Urinary bladder (tissue), 4 donors: Measurements from ENCODE around the gene SORCS2. TPM values are rescaled to one million over a fixed set of nuclear protein-coding genes. Genes with fewer than 3 reads are reported as not detected.

Source experiments
- DNase-seq: peaks from one replicate; pipeline ENCODE4 v3.0.0-alpha.2; 2015; ENCODE audit errors: extremely low spot score
- H3K27ac ChIP-seq: one replicate; pipeline ENCODE4 v1.5.1; 2013; ENCODE audit warnings: low read depth, mild to moderate bottlenecking, moderate library complexity
- H3K36me3 ChIP-seq: one replicate; pipeline ENCODE4 v1.6.1; 2013; ENCODE audit warnings: mild to moderate bottlenecking, moderate library complexity; ENCODE audit not compliant: insufficient read depth
- H3K4me1 ChIP-seq: one replicate; pipeline ENCODE4 v1.6.1; 2013; ENCODE audit warnings: mild to moderate bottlenecking, moderate library complexity; ENCODE audit not compliant: insufficient read depth
- H3K4me3 ChIP-seq: one replicate; pipeline ENCODE4 v1.5.1; 2013; ENCODE audit warnings: low read depth, low read length
- WGBS: extraction: QIAGEN DNeasy Blood & Tissue Kit; methylation state at CpG from one replicate; pipeline ENCODE4 v1.1.7; 2013; 5-methylcytosine and 5-hydroxymethylcytosine counted together
- polyA plus RNA-seq: library from polyadenylated mRNA; stranded (reverse); fragments of 200-250 nt; gene quantifications from one replicate; pipeline ENCODE4 v1.2.3, GENCODE V29; 2013
- total RNA-seq: library from RNA; depleted of rRNA; stranded (reverse); fragments of >200 nt; gene quantifications from one replicate; pipeline ENCODE4 v1.2.3, GENCODE V29; 2014
- donor health status: healthy with polysubstance abuse.
- donor health status: healthy.

The SORCS2 gene
- total and polyA plus RNA-seq, 2 donors, result 5.3 to 10.8 TPM

DNA sequence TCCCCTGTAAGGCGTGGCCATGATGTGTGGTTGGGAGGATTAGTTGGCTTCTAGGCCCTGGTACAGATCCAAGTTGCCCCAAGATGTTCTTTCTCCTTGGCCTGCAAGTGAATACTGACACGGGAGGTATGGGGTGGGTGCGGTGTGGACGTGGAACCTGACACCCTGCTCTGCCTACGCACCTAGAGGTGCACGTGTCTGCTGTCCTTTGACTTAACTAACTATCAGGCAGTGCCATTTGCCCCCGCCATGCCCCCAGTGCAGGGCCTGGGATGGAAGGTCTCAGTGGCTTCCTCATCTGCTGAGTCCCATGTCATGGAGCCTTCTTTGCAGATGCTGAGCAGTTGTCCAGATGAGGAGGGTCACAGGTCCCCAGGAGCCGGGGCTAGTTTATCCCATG lies 151.6 kb downstream of the SORCS2 start:
- DNase-seq, result no peak
- WGBS, result 87% methylated on average over 8 of the region's 8 CpGs
- no peaks in the 10 kb centered on the region for H3K4me1 ChIP-seq
- no peak overlapping the region for H3K4me3 ChIP-seq
- no peak overlapping the region for H3K27ac ChIP-seq
- no peaks in the 10 kb centered on the region for H3K36me3 ChIP-seq

DNA sequence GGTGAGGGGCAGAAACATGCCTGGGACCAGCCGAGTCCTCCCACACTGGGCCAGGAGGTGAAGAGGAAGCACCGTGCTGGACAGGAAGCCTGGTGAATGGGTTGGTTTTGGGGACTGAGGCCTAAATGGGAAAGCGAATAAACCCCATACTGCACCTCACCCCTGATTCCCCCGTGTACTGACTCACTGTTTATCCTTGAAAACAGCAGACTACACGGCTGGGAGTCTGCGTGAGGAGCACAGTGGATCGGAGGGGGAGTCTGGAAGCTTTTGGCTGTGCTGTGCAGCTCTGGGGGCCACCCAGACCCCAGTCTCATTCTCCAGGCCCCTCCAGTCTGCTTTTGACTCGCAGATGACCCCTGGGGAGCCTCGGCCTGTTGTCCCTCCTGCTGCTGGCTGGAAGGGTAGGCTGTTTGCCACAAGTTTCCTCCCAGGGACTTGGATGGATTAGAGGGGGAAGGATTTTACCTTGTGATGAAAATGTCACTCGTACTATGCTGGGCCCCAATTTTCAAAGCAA lies 152.4 kb downstream of the SORCS2 start:
- Histone ChIP-seq H3K4me3 (no peak overlapping the region), H3K27ac (no peak overlapping the region), H3K36me3 (no peaks in the 10 kb centered on the region), H3K4me1 (no peaks in the 10 kb centered on the region)
- DNase-seq, result no peak
- WGBS, result 54% methylated on average over 10 of the region's 10 CpGs

DNA sequence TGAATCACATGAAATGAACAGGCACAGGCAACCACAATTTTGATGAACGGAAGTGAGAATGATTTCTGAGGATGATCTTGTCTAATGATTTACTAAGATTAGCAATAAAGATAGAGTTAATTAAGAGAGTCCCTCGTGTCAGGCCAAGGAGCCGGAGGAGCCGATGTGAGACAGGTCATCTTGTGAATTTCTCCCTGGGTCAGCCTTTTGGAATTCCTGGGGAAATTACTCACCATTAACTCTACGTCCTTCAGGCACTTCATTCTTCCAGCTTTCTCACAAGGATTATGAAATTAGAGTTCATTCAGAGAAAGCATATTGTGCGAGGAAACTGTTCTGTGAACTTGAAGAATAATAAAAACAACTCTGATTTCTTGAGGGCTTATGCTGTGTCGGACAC lies 155.6 kb downstream of the SORCS2 start:
- no peak overlapping the region for H3K27ac ChIP-seq
- DNase-seq, result no peak
- H3K4me3 ChIP-seq, result no peak overlapping the region
- H3K4me1 ChIP-seq, result no peaks in the 10 kb centered on the region
- WGBS, result 91% methylated on average over 7 of the region's 7 CpGs
- no peaks in the 10 kb centered on the region for H3K36me3 ChIP-seq

DNA sequence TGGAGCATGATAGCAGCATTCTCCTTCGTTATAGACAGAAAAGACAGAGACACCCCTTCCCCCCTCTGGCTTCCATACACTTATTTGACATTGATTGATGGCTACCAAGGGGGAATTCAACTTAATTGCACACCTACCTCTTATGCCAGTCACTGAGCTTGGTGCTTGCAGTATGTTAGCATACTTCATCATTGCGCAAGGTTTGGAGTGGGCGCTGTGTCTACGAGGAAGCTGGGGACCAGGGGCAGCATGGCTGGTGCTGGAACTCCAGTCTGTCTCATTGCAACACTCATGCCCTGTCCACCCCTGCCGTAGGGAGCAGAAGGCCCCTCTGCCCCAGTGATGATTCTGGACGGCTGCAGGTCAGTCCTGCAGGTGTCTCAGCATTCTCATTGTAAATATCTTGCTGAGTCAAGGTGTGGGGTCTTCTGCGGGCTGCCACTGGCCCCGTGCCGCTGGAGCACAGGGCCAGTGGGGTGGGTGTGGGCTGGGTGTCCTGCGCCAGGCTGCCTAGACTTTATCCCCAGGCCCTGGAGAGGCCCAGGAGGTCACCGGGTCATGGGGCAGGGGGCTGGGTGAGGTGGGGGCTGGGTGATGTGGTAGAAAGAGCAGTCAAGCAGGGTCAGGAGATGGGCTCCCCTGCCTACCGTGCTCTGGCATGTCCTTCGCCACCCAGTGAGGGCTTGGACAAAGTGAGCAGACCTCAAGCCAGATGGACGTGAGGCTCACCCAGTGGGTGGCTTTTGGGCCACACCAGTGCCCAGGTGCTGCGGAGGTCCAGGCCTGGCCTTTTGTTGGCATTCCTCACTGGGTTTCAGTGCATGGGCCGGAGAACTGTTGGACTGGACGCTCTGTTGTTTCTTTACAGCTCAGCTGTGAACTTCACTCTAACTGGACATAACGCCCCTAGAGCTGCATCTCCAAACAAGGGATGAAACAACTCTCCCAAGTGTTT lies 156.9 kb downstream of the SORCS2 start:
- no peak for DNase-seq
- 93% methylated on average over 18 of the region's 18 CpGs for WGBS
- H3K4me1 ChIP-seq, result no peaks in the 10 kb centered on the region
- H3K4me3 ChIP-seq, result no peak overlapping the region
- no peak overlapping the region for H3K27ac ChIP-seq
- no peaks in the 10 kb centered on the region for H3K36me3 ChIP-seq

DNA sequence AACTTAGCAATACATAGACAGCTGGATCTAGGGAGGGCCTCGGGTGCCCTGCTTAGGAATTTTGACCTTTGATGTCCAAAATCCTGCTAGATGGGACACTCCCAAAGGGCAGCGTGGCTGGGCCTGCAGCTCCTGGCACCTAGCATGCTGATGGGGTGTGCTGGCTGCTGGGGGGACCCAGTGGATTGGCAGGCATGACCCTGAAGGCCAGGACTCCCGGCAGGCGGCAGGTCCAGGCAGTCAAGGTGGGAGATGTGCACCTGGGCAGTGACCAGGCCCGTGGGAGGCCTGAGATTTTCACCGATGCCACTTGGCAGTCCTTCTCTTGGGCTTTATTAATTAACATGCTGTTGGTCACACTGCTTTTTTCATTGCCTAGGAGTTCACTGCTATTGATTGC lies 158.1 kb downstream of the SORCS2 start:
- Histone ChIP-seq H3K4me1 (no peaks in the 10 kb centered on the region), H3K36me3 (no peaks in the 10 kb centered on the region), H3K27ac (no peak overlapping the region), H3K4me3 (no peak overlapping the region)
- 88% methylated on average over 6 of the region's 6 CpGs for WGBS
- no peak for DNase-seq

DNA sequence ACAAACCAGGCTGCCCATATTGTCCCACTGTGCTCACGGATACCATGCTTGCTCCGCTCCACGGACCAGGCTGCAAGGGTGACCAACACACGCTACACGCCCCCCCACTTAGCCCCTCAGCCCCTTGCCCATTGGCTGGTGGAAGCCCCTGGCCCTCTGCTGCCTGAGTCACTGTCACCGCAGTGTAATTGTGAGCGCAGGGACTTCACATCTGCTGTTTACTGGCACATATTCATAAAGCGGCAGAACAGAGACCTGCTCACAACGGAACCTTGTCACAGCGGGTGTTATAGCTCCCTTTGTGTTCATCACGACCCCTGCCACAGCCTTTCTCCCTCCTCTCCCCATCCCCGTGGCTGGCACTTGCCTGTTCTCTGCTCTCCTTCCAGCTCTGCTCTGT lies 158.7 kb downstream of the SORCS2 start:
- Histone ChIP-seq H3K27ac (no peak overlapping the region), H3K36me3 (no peaks in the 10 kb centered on the region), H3K4me3 (no peak overlapping the region), H3K4me1 (no peaks in the 10 kb centered on the region)
- WGBS, result 79% methylated on average over 12 of the region's 12 CpGs
- no peak for DNase-seq

DNA sequence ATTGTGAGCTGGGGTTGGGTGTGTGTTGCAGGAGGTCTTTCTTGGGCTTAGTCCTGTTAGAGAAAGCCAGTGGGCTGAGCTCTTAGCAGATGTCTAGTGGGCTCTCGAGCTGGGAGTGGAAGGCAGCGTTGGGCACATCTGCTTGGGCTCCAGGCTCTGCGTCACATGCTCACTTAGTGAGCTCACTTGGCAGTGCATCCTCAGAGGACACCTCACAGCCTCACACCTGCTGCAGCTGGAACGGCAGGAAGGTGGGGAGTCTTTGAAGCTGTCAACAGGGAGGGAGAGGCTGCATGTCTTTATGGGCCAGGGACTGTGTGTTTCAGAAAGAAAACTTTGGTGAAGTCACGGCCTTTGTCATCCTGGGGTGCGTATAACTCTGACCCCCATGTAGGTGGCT lies 160.1 kb downstream of the SORCS2 start:
- no peak overlapping the region for H3K4me3 ChIP-seq

DNA sequence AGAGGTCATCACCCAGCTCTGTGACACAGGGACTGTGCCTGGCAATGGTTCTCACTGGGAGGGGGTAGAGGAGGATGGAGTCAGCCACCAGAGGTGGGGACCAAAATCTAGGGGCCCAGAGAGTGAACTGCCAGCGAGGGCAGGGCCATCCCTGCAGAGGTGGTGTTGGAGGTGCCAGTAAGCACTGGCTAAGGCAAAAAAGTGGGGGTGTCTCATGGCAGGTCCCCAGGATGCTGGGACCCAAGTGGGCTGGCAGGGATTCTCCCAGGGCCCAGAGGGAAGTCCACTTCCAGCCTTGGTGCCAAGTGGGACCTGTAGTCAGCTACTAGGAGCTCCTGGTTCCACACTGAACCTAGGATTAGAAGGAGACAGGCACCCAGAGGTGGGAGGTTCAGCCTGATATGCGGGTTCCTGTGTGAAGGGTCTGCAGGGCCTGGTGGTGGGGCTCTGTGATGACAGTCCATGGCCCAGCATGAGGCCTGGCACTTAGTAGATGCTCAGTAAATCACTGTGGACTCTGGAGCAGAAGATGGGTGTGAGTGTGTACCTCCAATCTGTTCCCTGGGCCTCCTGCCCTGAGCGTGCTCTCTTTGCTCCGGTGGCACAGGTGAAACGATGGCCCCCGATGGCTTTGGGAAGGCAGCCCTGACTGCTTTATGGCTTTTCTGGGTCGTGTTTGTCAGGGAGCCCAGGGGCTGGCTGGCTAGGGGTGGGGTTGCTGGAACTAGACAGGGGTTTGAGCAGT lies 160.9 kb downstream of the SORCS2 start:
- 88% methylated on average over 7 of the region's 7 CpGs for WGBS
- H3K36me3 ChIP-seq, result no peaks in the 10 kb centered on the region
- H3K4me3 ChIP-seq, result no peak overlapping the region
- no peaks in the 10 kb centered on the region for H3K4me1 ChIP-seq
- H3K27ac ChIP-seq, result no peak overlapping the region
- no peak for DNase-seq

More for the DNA sequence above, 160.1 kb downstream of the SORCS2 start:
- H3K36me3 ChIP-seq, result no peaks in the 10 kb centered on the region
- no peak overlapping the region for H3K27ac ChIP-seq
- no peak for DNase-seq
- H3K4me1 ChIP-seq, result no peaks in the 10 kb centered on the region
- WGBS, result 92% methylated on average over 6 of the region's 6 CpGs

DNA sequence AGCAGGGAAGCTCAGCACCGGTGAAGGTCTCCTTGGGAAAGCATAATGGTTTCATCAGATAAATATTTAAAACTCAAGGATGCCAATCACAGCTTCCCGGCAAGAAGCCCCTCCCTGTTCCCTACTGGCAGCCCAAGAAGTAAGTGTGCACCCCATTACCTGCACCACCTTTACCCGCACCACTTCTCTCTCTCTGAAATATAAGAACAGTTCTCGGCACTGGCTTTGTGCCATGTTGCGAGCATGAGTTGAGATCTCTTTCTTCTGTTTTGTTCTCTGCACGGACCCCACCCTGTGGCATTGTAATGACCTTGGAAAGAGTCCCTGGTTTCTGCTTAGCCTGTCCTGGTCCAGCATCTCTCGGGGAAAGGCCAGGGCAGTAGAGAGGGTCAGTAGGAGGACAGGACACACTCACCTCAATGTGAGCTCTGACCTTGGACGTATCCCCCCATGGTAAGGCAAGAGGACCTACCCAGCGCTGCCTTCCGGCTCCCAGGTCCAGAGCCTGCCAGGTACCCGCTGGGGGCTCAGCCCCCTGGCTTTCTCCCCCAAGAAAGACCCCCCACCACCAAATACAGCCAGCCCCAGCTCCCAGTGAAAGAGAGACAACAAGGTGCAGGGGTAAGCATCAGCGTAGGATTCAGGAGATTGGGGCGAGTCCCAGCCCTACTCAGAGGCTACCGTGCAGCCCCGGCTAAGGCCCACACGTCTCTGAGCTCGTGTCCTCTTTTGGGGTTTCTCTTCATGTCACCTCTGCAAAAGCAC lies 161.7 kb downstream of the SORCS2 start:
- no peak for DNase-seq
- Histone ChIP-seq H3K4me1 (no peaks in the 10 kb centered on the region), H3K4me3 (no peak overlapping the region), H3K27ac (no peak overlapping the region), H3K36me3 (no peaks in the 10 kb centered on the region)
- WGBS, result 89% methylated on average over 17 of the region's 17 CpGs

DNA sequence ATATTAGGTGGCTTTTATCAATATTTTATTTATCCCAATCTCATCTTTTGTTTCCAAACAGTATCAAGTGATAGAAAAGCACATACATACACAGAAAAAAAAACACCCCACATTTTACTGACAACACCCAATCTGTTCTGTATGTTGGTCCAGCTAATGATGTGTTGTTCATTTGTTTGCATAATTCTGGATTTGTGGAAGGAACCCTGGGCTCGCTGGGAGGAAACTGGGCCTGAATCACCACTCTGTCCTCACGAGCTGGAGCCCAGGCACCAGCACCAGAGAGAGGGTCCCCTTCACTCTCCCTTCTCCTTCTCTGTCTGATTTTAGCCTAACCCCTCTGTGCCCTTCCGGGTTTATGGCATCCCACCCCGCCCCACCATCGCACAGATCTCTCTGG lies 162.6 kb downstream of the SORCS2 start:
- no peak overlapping the region for H3K27ac ChIP-seq
- no peak overlapping the region for H3K4me3 ChIP-seq
- H3K4me1 ChIP-seq, result no peaks in the 10 kb centered on the region
- no peaks in the 10 kb centered on the region for H3K36me3 ChIP-seq
- WGBS, result 70% methylated on average over 5 of the region's 5 CpGs
- no peak for DNase-seq

DNA sequence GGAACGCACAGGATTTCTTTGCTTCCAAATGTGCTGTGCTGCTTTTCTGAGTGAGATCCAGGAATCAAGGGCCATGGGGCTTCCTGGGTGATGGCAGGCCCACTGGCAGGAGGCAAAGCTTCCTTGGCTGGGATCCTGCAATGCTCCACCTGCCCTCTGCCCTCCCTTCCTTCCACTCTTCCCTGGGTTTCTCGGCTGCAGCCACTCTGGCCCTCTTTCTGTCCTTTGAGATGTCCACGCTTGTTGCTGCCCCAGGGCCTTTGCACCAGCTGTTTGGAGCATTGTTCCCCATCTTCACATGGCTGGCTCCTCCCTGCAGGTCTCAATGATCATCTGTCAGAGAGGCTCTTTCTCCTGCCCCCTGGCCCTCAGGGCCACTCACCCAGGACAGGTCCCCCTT lies 163.5 kb downstream of the SORCS2 start:
- Histone ChIP-seq H3K36me3 (no peaks in the 10 kb centered on the region), H3K4me3 (no peak overlapping the region), H3K27ac (no peak overlapping the region), H3K4me1 (no peaks in the 10 kb centered on the region)
- WGBS, result 80% methylated on average over 3 of the region's 3 CpGs
- no peak for DNase-seq

DNA sequence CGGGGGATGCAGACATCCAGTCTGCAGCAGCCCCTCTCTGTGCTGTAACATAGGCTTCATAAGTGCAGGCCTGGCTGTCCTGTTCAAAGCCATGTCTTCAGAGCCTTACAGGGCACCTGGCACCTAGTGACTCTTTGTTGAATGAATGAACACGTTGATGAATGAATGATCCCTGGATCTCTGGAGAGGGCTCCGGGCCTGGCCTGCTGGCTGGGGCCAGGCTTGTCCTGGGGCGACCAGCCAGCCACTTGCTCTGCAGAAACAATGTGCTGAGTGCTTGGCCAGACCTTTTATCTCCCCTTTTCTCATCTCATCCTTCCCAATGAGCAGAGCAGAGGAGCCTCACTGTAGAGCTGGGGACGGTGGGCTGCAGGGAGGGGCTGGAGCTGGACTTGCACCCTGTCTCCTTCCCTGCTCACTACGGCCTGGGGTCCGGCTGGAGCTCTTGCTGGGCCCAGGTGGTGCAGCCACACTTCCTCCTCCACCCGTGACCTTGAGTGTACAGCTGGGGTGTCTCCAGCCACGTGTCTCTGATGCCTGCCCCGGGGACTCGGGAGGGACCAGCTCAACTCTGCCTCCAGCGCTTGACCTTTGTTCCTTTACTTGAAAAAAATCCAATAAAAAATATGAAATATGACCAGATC lies 164.5 kb downstream of the SORCS2 start:
- no peak for DNase-seq

DNA sequence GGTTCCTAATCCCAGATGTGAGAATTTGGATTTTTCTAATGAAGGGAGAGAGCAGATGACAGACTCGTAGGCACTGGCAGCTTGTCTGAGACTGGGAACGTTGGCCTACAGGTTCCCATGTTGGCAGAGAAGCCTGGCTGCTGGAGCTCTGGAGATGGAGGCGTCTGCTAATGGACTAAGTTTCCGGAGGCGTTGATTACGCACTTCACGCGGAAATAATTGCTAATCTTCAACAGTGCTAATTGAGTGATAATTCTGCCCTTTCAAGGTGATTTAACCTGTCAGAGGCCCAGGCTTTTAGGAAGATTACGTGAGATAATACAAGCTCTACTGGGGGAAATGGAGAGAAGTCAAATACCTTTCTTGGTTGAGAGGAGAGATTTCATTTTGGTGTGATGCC lies 165.0 kb downstream of the SORCS2 start:
- 95% methylated on average over 9 of the region's 9 CpGs for WGBS
- no peak overlapping the region for H3K4me3 ChIP-seq
- no peak overlapping the region for H3K27ac ChIP-seq
- no peaks in the 10 kb centered on the region for H3K4me1 ChIP-seq
- DNase-seq, result no peak
- no peaks in the 10 kb centered on the region for H3K36me3 ChIP-seq

More for the DNA sequence above, 164.5 kb downstream of the SORCS2 start:
- no peaks in the 10 kb centered on the region for H3K36me3 ChIP-seq
- H3K27ac ChIP-seq, result no peak overlapping the region
- H3K4me1 ChIP-seq, result no peaks in the 10 kb centered on the region
- H3K4me3 ChIP-seq, result no peak overlapping the region
- WGBS, result 71% methylated on average over 12 of the region's 12 CpGs
